Smooth muscle cell (in vitro differentiated cells): ENCODE measurements around the gene NR3C1. TPM values are rescaled to one million over a fixed set of nuclear protein-coding genes. Genes with fewer than 3 reads are reported as not detected.

Source experiments
- DNase-seq: peaks from one replicate; lab custom pipeline; 2025; ENCODE audit not compliant: unreplicated experiment; lab: John Stamatoyannopoulos, UW
- H2AFZ ChIP-seq: fragments of 200-600 bp; sonication (generic); 2 replicates; pipeline ENCODE4 v1.6.0; 2016; ENCODE audit warnings: antibody characterized with exemption, low read depth, mild to moderate bottlenecking
- H3F3A ChIP-seq: fragments of 200-600 bp; sonication (generic); 2 replicates; pipeline ENCODE4 v1.6.0; 2017; ENCODE audit warnings: antibody characterized with exemption, low read depth
- H3K27ac ChIP-seq: fragments of 200-600 bp; sonication (generic); 2 replicates; pipeline ENCODE4 v1.5.1; 2016; ENCODE audit warnings: low read depth, mild to moderate bottlenecking
- H3K27me3 ChIP-seq: fragments of 200-600 bp; sonication (generic); 2 replicates; pipeline ENCODE4 v1.6.1; 2016; ENCODE audit warnings: low read depth, mild to moderate bottlenecking
- H3K36me3 ChIP-seq: fragments of 200-600 bp; sonication (generic); 2 replicates; pipeline ENCODE4 v1.5.1; 2016; ENCODE audit warnings: low read depth
- H3K4me1 ChIP-seq: fragments of 200-600 bp; sonication (generic); 2 replicates; pipeline ENCODE4 v1.5.1; 2016; ENCODE audit warnings: low read depth
- H3K4me2 ChIP-seq: fragments of 200-600 bp; sonication (generic); 2 replicates; pipeline ENCODE4 v1.6.0; 2016; ENCODE audit warnings: mild to moderate bottlenecking
- H3K4me3 ChIP-seq: fragments of 200-600 bp; sonication (generic); 2 replicates; pipeline ENCODE4 v1.5.1; 2016; ENCODE audit warnings: mild to moderate bottlenecking
- H3K79me2 ChIP-seq: fragments of 200-600 bp; sonication (generic); 2 replicates; pipeline ENCODE4 v1.6.0; 2016; ENCODE audit warnings: low read depth, mild to moderate bottlenecking
- H3K9ac ChIP-seq: fragments of 200-600 bp; sonication (generic); 2 replicates; pipeline ENCODE4 v1.6.0; 2016; ENCODE audit warnings: low read depth
- H3K9me3 ChIP-seq: fragments of 200-600 bp; sonication (generic); replicated peaks from 2 replicates; pipeline ENCODE4 v1.5.1; 2016; ENCODE audit warnings: low read depth
- H4K20me1 ChIP-seq: fragments of 200-600 bp; sonication (generic); 2 replicates; pipeline ENCODE4 v1.6.0; 2016; ENCODE audit warnings: low read depth
- WGBS: methylation state at CpG from one replicate; pipeline ENCODE4 v1.1.7; 2016; ENCODE audit warnings: low lambda C conversion rate; 5-methylcytosine and 5-hydroxymethylcytosine counted together
- polyA plus RNA-seq: library from polyadenylated mRNA; unstranded; fragments of >200 nt; fragmentation: Nextera tagmentation; extraction: Ambion mirVana; gene quantifications from 2 replicates; pipeline ENCODE4 v1.2.1, GENCODE V29; 2016
- total RNA-seq: library from RNA; depleted of rRNA; stranded (reverse); fragments of >200 nt; gene quantifications from 2 replicates; pipeline ENCODE4 v1.2.3, GENCODE V29; 2014
- TF ChIP-seq, protein P1 (sequence below): fragments of 200-600 bp; sonication (generic); IDR thresholded peaks from 2 replicates; pipeline ENCODE4 v1.5.1; 2017; ENCODE audit warnings: borderline replicate concordance, mild to moderate bottlenecking, antibody characterized with exemption; ENCODE audit not compliant: insufficient read depth, poor library complexity, severe bottlenecking

Gene NR3C1
- total and polyA plus RNA-seq, 2 experiments from 2014 or later = 76.5 to 101 TPM

DNA sequence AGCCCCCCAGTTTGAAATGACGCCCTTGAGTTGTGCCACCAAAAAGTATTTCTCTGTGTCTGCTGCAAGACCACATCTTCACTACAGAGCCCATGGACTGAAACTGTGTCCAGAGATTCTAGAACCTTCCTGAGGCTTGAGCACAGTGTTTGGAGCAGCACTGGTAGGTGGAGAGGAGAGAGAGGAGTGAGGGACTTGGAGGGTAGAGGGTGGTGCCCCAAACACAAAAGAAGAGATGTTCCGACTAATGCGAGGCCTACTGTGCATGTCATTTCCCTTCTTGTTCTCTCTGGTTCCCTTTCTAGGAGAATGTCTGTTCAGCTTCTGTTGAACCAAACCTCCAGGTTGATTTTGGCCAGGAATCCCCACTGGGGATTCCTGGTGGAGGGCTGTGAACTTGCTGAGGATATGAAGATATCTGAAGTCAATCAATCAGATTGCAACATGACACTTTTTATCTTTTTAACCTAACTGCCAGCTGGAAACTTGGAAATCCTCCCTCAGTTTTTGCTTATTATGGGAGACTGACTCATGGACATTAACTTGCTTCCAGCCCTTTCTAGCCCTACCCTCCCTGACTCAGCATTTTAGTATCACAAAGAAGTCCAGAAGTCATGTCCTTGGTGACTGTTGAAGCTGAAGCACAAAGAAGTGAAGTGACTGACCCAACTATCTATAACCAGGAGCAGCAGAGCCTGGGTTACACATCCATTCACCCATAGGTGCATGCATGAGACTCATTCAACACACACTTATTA lies 154.5 kb downstream of the NR3C1 start:
- Histone ChIP-seq H3K9ac (peak overlapping the region; percentile 34), H3K79me2 (no peaks in the 10 kb centered on the region), H3K27me3 (no peaks in the 10 kb centered on the region), H4K20me1 (no peaks in the 10 kb centered on the region), H3K36me3 (no peaks in the 10 kb centered on the region), H3K4me1 (peaks cover 6% of the 10 kb centered on the region), H3K27ac (peak overlapping the region; percentile 79), H3K9me3 (no peaks in the 10 kb centered on the region), H3K4me3 (no peak overlapping the region), H2AFZ (peak overlapping the region; percentile 30), H3F3A (peaks cover 22% of the 10 kb centered on the region), H3K4me2 (peak overlapping the region; percentile 61)
- no peak for DNase-seq
- TF ChIP-seq, protein P1, sequence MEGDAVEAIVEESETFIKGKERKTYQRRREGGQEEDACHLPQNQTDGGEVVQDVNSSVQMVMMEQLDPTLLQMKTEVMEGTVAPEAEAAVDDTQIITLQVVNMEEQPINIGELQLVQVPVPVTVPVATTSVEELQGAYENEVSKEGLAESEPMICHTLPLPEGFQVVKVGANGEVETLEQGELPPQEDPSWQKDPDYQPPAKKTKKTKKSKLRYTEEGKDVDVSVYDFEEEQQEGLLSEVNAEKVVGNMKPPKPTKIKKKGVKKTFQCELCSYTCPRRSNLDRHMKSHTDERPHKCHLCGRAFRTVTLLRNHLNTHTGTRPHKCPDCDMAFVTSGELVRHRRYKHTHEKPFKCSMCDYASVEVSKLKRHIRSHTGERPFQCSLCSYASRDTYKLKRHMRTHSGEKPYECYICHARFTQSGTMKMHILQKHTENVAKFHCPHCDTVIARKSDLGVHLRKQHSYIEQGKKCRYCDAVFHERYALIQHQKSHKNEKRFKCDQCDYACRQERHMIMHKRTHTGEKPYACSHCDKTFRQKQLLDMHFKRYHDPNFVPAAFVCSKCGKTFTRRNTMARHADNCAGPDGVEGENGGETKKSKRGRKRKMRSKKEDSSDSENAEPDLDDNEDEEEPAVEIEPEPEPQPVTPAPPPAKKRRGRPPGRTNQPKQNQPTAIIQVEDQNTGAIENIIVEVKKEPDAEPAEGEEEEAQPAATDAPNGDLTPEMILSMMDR = no peak
- 88% methylated on average over 3 of the region's 3 CpGs for WGBS

DNA sequence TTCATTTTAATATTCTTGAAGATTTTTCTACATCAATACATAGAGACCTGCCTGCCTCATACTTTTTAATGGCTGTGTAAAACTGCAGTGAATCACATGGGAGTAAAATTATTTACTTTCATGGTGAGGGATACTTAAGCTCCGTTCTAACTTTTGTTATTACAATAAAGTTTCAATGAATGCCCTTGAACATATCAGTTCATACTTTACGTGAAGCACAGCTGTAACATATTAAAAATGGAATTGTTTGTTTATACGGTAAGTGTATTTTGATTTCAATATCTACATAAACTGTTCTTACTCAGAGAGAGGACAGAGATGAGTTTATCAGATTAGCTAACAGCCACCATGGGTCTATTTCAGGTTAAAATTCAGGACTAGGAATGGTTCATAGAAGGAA lies 155.1 kb downstream of the NR3C1 start:
- Histone ChIP-seq H3K9ac (no peak overlapping the region), H3K4me1 (peaks cover 6% of the 10 kb centered on the region), H3K9me3 (no peaks in the 10 kb centered on the region), H3K36me3 (no peaks in the 10 kb centered on the region), H4K20me1 (no peaks in the 10 kb centered on the region), H3F3A (peaks cover 22% of the 10 kb centered on the region), H3K27me3 (no peaks in the 10 kb centered on the region), H3K4me2 (no peak overlapping the region), H3K27ac (peak overlapping the region; percentile 79), H3K4me3 (no peak overlapping the region), H2AFZ (no peak overlapping the region), H3K79me2 (no peaks in the 10 kb centered on the region)
- DNase-seq = no peak
- WGBS = 89% methylated on average over 3 of the region's 3 CpGs
- TF ChIP-seq, protein P1 = no peak

GRCh38 chr5:143247134-143247815 lies 156.2 kb downstream of the NR3C1 start:
- Histone ChIP-seq H4K20me1 (no peaks in the 10 kb centered on the region), H3F3A (peaks cover 22% of the 10 kb centered on the region), H3K27me3 (no peaks in the 10 kb centered on the region), H3K4me1 (peaks cover 12% of the 10 kb centered on the region), H3K9me3 (no peaks in the 10 kb centered on the region), H2AFZ (no peak overlapping the region), H3K4me3 (no peak overlapping the region), H3K4me2 (no peak overlapping the region), H3K79me2 (no peaks in the 10 kb centered on the region), H3K36me3 (no peaks in the 10 kb centered on the region), H3K9ac (no peak overlapping the region), H3K27ac (no peak overlapping the region)
- DNase-seq = no peak
- TF ChIP-seq, protein P1 = no peak
- 100% methylated on average over 1 of the region's 1 CpG for whole genome bisulfite sequencing
